Spleen (tissue), 3 donors: Measurements from ENCODE around the gene ARL11.

ENCODE experiments used
- POLR2A ChIP-seq, 3 donors: fragments of 450-650 bp; IDR thresholded peaks; one replicate each; pipeline ENCODE4 v1.5.1; 2017; ENCODE audit warnings: antibody characterized with exemption in 3 of 3, mild to moderate bottlenecking in 1 of 3
- POLR2AphosphoS5 ChIP-seq, 3 donors: sonication (generic); formaldehyde crosslinking; IDR thresholded peaks; one replicate each; pipeline ENCODE4 v1.5.1; 2017; ENCODE audit warnings: antibody characterized with exemption in 3 of 3

GRCh38 chr13:49579501-49579900, 48.8 kb upstream of the ARL11 start:
- TF ChIP-seq POLR2AphosphoS5 (IDR thresholded peaks at IDR 0.05) (no peak), POLR2A (IDR thresholded peaks at IDR 0.05) (no peak)
